Stimulated activated CD8-positive, alpha-beta memory T cell treated with anti-CD3 and anti-CD28 coated beads, Interleukin-15, amount 100 ng/mL, for 1 hour (primary cell): ENCODE results near the gene GNB5.
"Not testable (repeated sequence)": the region's sequence is repeated elsewhere in the genome, so short reads cannot be mapped to it uniquely, and the experiment has no call there.

Source experiments
- DNase-seq: peaks from one replicate; pipeline ENCODE4 v3.0.0-alpha.2; 2020; ENCODE audit warnings: low read depth

The GNB5 gene

DNA sequence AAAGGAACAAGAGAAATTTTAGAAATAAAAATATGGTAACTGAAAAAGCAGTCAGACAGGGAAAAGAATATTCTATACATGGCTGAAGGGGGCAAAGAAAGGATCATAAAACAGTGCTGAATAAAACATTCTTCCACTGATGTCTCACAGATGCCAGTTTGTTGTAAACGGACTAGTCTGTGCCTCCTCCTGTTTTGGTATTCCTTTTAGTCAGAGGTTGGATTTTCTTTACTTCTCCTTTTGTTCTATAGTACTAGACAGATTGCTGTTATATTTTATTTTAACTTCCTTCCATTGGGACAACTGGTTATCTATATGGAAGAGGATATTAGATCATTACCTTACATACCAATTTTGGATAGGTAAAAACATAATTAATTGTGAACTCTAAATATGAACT lies 16.0 kb upstream of the GNB5 start:
- no peak for DNase-seq

- no peak for DNase-seq
Measured at GRCh38 chr15:52206446-52206845, 15.3 kb upstream of the GNB5 start.

GRCh38 chr15:52204657-52205056 lies 13.5 kb upstream of the GNB5 start:
- DNase-seq = no peak

- no peak for DNase-seq
Measured at GRCh38 chr15:52200831-52201365, 9.7 kb upstream of the GNB5 start.

GRCh38 chr15:52199271-52199670 lies 8.1 kb upstream of the GNB5 start:
- no peak for DNase-seq

DNA sequence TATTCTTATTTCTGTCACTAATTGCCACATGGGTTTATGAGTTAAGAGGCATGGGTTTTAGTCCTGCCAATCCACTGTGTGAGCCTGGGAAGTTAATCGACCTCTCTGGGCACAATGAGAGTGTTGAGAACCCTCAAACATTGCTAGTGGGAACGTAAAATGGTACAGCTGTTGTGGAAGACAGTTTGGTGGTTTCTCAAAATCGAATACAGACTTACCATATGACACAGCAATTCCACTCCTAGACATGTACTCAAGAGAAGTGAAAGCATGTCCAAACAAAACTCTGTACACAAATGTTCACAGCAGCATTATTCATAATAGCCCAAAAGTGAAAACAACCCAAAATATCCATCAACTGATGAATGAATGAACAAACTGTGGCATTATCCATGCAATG lies 5.7 kb upstream of the GNB5 start:
- no peak for DNase-seq

DNA sequence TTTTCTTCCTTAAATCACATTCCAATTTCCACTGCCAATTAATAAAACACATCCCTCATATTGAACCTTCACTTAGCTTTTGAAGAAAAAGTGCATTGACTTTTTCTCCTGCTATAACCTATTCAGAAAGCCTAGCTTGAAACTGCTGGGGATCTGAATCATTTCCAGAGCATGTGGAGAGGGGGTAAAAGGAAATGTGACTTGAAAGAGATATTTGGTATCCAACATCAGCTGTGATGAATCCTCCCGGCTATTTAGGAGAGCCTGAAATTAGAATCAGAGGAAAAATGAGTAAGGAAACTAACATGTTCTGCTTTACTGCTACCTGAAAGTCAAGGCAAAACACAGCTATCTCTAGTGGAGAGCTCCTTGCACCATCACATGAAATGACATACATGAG lies 2.6 kb upstream of the GNB5 start:
- no peak for DNase-seq

- no peak for DNase-seq
Measured at GRCh38 chr15:52193321-52193720, 2.1 kb upstream of the GNB5 start.

- DNase-seq = no peak
Measured at GRCh38 chr15:52186651-52187486, 4.3 kb downstream of the GNB5 start.

DNA sequence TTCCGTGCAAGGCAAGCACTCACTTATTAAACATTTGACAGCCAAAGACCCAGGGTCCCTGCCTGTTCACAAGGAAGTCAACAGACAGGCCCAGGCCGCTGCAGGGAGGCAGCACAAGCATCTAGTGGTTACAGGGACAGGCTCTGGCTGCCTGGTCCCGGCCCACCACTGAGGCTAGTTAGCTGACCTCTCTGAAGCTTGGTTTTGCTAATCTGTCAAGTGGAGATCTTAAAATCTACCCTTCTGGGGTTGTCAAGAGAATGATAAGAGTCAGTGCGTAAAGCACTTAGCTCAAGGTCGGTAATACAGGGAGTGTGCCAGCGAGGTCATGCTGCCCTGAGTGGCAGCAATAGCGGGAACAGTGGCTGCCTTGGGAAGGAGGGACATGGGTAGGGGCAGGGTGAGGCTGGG lies 6.0 kb downstream of the GNB5 start:
- DNase-seq = no peak

DNA sequence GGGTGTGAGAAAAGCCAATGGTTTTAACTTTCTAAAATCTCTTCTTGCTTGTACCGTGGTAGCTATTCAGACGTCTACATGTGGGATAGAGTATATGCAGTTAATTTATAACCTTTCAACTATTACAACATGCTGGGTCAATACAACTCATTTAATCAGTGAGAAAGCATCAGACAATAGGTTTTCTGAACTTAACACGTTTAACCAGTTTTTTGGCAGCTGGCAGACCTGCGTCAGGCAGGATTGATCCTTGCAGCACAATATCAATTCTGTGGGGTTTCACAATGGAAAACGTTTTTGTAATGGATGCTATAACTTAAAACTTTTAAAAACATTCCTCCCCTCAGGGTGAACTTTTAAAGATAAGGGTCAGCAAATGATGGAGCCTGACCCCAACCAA lies 6.5 kb downstream of the GNB5 start:
- no peak for DNase-seq

DNA sequence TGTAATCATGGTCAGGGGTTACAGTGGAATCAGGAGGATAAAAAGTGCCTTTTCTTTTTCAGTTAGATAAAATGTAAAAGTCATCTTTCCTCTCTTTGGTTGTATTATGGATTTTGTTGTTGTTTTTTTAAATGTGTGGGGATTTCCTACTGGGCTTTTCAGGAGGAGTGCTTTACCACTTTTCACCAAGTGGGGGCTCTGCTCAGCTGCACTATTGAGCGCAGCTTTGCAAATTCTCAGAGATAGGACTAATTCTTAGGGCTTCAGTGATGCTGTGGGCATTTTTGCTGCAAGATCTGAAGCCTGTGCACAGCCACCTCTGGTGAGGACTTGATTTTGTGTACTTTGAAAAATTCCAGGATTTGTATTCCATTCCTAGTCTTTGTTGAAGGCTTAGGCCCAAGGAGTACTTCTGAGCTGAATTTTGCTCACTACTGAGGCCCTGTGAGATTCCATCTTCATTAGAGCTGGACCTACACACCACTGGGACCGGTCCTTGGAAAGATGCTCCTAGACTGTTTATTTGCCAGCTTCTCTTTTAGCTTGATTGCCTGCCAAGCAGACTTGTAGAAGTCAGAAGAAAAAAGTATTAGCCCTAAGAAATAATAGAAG lies 7.5 kb downstream of the GNB5 start:
- DNase-seq = no peak

DNA sequence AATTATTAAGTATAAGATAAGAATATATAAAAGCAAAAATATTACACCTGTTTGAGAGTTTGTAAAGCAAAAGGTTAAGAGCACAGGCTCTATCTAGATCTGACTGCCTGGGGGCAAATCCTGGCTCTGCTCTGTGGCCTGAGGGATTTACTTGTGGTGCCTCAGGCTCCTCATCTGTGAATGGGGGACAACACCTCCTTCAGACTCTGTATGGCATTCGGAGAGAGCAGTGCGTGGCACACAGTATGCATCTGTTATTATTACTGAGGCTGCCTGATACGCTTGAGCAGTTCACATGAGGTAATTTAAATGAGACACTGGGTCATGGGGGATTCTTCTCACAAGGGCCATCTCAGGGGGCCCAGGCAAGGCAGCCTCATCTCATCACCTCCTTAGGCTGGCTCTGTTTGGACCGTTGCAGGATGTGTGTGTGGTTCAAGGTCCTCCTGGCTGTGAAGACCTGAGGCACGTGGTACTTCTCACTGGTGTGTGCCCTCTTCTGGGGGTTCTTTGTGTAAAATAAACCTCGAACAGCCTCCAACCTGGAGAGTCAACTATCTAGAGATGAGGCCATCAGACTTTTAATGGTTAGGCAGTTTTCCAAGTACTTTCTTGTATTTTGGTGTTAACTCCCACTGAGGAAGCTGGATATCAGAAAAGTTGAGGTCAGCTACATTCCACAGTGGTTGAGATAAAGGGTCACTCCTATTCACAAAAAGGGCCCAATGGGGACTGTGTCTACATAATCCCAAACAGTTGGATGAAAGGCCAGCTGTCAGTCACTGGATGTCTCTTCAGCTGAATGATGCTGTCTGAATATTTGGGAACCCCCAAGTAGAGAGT lies 9.0 kb downstream of the GNB5 start:
- DNase-seq = no peak

DNA sequence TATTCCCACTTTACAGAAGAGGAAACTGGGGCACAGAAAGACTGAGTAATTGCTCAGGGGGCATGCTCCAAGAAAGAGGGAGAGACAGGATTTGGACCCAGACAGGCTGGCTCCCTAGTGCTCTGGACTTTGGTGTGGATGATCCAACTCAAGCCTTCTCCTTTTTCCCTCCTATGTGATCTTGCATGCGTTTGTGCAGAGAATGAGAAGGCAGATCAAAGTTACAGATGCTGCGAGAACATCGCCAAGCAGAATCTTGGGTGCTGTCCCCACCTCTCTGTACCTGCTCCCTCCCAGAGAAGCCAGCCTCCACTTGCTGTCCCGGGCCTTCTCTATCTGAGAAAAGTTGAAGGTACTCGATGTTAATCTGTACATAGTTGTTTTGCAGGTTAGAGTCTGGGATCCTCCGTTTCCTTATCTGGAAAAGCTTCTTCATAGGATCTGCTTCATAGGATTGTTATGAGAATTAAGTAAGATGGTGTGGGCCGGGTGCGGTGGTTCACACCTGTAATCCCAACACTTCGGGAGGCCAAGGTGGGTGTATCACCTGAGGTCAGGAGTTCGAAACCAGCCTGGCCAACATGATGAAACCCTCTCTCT lies 10.2 kb downstream of the GNB5 start:
- no peak for DNase-seq

DNA sequence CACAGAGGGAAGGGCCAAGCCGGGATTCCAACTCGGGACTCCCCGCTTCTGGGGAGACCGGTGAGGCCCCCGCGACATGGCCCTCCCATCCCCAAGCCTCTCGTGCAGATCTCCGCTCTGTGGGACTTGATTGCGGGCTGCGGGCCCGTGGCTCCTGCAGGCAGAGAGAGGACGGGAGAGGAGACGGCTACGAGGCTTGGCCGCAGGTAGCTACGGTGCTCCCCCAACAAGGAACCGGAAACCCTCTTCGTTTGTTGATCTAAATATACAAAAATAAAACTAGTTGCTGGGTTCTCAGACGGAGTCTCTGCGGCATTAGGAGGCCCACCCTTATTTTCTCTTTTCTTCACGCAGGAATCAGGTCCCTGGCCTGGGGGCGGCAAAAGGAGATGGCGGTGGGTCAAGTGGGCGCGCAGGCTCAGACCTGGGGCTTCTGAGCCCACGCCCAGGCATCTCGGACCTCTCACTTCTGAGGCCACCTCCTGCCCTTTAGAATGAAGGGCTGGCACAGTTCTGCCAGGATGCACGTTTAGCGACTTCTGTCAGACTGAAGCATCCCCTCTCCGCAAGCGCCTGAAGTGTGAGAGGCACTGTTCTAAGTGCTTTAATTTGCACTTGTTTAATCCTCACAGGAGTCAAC lies 10.9 kb downstream of the GNB5 start:
- no peak for DNase-seq

DNA sequence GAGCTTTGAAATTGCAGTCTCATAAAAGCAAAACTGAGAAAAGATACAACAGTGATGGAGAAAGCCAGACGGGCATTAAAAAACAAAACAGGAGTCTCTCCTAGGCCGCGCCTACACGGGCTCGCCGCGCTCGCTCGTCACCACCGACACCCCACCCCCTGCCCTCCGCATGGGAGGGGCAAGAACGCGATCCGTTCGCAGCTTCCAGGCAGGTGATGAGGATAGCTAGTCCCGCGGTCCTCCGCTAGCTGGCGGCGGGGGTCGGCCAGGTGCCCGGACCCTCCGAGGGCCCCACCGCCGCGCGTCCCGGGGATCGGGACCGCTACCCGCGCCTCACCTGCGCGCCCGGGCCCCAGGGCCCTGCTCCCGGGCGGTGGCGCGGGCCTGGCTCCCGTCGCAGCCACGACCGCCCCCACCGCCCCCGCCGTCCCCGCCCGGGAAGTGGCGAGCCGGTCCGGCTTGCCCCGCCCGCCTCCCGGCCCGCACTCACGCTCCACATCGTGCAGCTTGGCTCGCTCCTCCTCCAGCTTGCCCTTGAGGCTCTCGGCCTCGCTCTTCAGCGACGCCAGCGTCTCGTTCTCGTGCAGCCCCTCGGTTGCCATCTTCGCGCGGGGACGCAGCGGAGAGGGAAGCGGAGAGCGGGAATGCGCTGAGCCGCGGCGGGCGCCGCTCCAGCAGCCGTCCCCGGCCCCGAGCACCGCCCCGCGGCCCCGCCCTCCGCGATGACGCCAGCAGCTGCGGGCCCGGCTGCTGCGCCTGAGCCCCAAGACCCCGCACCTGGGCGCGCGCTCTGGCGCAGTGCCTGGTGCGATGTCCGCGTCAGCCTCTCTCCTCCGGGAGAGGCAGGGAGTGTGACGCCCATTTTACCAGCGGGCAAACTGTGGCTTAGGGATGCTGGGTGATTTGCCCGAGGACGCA lies 11.7 kb downstream of the GNB5 start:
- DNase-seq = peak; percentile 80

GRCh38 chr15:52178765-52179164 lies 12.4 kb downstream of the GNB5 start:
- no peak for DNase-seq

- DNase-seq = no peak
Measured at GRCh38 chr15:52172869-52173268, 18.3 kb downstream of the GNB5 start.

- DNase-seq = no peak
Measured at GRCh38 chr15:52171807-52172206, 19.4 kb downstream of the GNB5 start.

GRCh38 chr15:52171386-52171785 lies 19.8 kb downstream of the GNB5 start:
- no peak for DNase-seq

GRCh38 chr15:52170199-52170598 lies 21.0 kb downstream of the GNB5 start:
- not testable (repeated sequence) for DNase-seq
